MM.1S (cell line): Measurements from ENCODE around the gene EPN1.

Source experiments
- DNase-seq: peaks from one replicate; pipeline ENCODE4 v3.0.0-alpha.2; 2015
- H2AFZ ChIP-seq: fragments of 300-600 bp; sonication (generic); 2 replicates; pipeline ENCODE4 v1.6.0; 2016; ENCODE audit warnings: antibody characterized with exemption, low read length
- H3F3A ChIP-seq: fragments of 300-600 bp; sonication (generic); 2 replicates; pipeline ENCODE4 v1.6.1; 2016; ENCODE audit warnings: mild to moderate bottlenecking, antibody characterized with exemption, low read length, moderate library complexity, mixed read lengths; ENCODE audit not compliant: insufficient read depth
- H3K27ac ChIP-seq: fragments of 300-600 bp; sonication (generic); 2 replicates; pipeline ENCODE4 v1.5.1; 2016; ENCODE audit warnings: mild to moderate bottlenecking, low read length
- H3K27me3 ChIP-seq: fragments of 300-600 bp; sonication (generic); replicated peaks from 2 replicates; pipeline ENCODE4 v1.6.0; 2016; ENCODE audit warnings: low read length; ENCODE audit not compliant: insufficient read depth
- H3K36me3 ChIP-seq: fragments of 300-600 bp; sonication (generic); replicated peaks from 2 replicates; pipeline ENCODE4 v1.6.1; 2016; ENCODE audit warnings: mild to moderate bottlenecking, low read length, mixed read lengths; ENCODE audit not compliant: insufficient read depth
- H3K4me1 ChIP-seq: fragments of 300-600 bp; sonication (generic); 2 replicates; pipeline ENCODE4 v1.6.1; 2016; ENCODE audit warnings: low read length, mixed read lengths
- H3K4me2 ChIP-seq: fragments of 300-600 bp; sonication (generic); 2 replicates; pipeline ENCODE4 v1.6.0; 2016; ENCODE audit warnings: low read depth, low read length
- H3K4me3 ChIP-seq: fragments of 300-600 bp; sonication (generic); 2 replicates; pipeline ENCODE4 v1.5.1; 2016; ENCODE audit warnings: low read length, mixed read lengths
- H3K79me2 ChIP-seq: fragments of 300-600 bp; sonication (generic); 2 replicates; pipeline ENCODE4 v1.6.1; 2016; ENCODE audit warnings: mixed run types, low read length, mixed read lengths
- H3K9ac ChIP-seq: fragments of 300-600 bp; sonication (generic); 2 replicates; pipeline ENCODE4 v1.6.1; 2016; ENCODE audit warnings: low read length, mixed read lengths
- H3K9me2 ChIP-seq: fragments of 300-600 bp; sonication (generic); replicated peaks from 2 replicates; pipeline ENCODE4 v1.6.1; 2016; ENCODE audit warnings: mild to moderate bottlenecking, low read length, mixed read lengths; ENCODE audit not compliant: insufficient read depth
- H3K9me3 ChIP-seq: fragments of 300-600 bp; sonication (generic); replicated peaks from 2 replicates; pipeline ENCODE4 v1.6.1; 2016; ENCODE audit warnings: mild to moderate bottlenecking, low read length, mixed read lengths; ENCODE audit not compliant: insufficient read depth
- H4K20me1 ChIP-seq: fragments of 300-600 bp; sonication (generic); 2 replicates; pipeline ENCODE4 v1.6.1; 2016; ENCODE audit warnings: mild to moderate bottlenecking, low read length, moderate library complexity, mixed read lengths; ENCODE audit not compliant: insufficient read depth
- EZH2 ChIP-seq: fragments of 300-600 bp; sonication (generic); optimal IDR thresholded peaks from 2 replicates; pipeline ENCODE3; 2017; ENCODE audit warnings: low read depth, mild to moderate bottlenecking, antibody characterized with exemption, low read length, mixed read lengths
- EZH2phosphoT487 ChIP-seq: fragments of 300-600 bp; sonication (generic); IDR thresholded peaks from 2 replicates; pipeline ENCODE4 v1.6.1; 2018; ENCODE audit warnings: antibody characterized with exemption, low read length
- TF ChIP-seq, protein P1 (sequence below): fragments of 300-600 bp; sonication (generic); IDR thresholded peaks from 2 replicates; pipeline ENCODE4 v1.5.1; 2016; ENCODE audit warnings: antibody characterized with exemption, low read length, mixed read lengths

Gene EPN1

DNA sequence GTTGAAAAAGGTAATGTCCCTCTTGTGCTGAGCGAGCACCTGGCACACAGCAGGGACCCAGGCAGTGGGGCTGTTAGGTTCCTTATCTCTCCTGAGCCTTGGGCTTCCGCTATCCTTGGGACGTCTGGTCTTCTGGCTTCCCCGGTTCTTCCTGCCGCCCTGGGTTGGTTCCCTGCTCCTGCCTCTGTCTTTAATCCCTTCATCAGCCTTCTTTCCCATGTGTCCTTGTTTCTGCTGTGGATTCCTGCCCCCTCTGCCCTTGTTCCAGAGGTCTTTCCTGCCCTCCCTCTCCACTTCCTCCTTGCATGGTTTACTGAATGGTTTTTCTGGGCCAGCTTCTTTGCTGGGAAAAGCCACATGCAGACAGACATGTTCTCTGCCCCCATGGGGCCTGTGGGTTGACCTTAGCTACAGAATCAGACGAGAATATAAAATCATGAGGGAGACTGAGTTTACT, 2.6 kb downstream of the EPN1 start:
- DNase-seq = no peak
- no peak for TF ChIP-seq EZH2
- no peak for TF ChIP-seq EZH2phosphoT487
- TF ChIP-seq, protein P1, sequence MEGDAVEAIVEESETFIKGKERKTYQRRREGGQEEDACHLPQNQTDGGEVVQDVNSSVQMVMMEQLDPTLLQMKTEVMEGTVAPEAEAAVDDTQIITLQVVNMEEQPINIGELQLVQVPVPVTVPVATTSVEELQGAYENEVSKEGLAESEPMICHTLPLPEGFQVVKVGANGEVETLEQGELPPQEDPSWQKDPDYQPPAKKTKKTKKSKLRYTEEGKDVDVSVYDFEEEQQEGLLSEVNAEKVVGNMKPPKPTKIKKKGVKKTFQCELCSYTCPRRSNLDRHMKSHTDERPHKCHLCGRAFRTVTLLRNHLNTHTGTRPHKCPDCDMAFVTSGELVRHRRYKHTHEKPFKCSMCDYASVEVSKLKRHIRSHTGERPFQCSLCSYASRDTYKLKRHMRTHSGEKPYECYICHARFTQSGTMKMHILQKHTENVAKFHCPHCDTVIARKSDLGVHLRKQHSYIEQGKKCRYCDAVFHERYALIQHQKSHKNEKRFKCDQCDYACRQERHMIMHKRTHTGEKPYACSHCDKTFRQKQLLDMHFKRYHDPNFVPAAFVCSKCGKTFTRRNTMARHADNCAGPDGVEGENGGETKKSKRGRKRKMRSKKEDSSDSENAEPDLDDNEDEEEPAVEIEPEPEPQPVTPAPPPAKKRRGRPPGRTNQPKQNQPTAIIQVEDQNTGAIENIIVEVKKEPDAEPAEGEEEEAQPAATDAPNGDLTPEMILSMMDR = no peak
- Histone ChIP-seq H2AFZ (no peak overlapping the region), H3K9ac (peak overlapping the region; percentile 85; the same call in 1 of the 2 replicates), H3K36me3 (0 out of 2 replicates have a peak, but pooled peaks cover 6% of the 10 kb centered on the region), H3K4me3 (peak overlapping the region; percentile 75), H3K27me3 (no peaks in the 10 kb centered on the region), H3K79me2 (peaks cover 84% of the 10 kb centered on the region), H3K9me2 (no peaks in the 10 kb centered on the region), H3F3A (peaks cover 35% of the 10 kb centered on the region), H3K4me1 (peaks cover 27% of the 10 kb centered on the region), H4K20me1 (no peaks in the 10 kb centered on the region), H3K27ac (peak overlapping the region; percentile 87), H3K4me2 (peak overlapping the region; percentile 55), H3K9me3 (no peaks in the 10 kb centered on the region)

- H2AFZ ChIP-seq = no peak overlapping the region
- TF ChIP-seq EZH2phosphoT487 (no peak), EZH2 (no peak)
- TF ChIP-seq, protein P1 = peak; percentile 47
- no peaks in the 10 kb centered on the region for H3K9me2 ChIP-seq
- no peaks in the 10 kb centered on the region for H3K27me3 ChIP-seq
- H3K9ac ChIP-seq = peak overlapping the region; percentile 85; the same call in 1 of the 2 replicates
- no peaks in the 10 kb centered on the region for H4K20me1 ChIP-seq
- H3K4me1 ChIP-seq = peaks cover 27% of the 10 kb centered on the region
- peak; percentile 88 for DNase-seq
- H3K36me3 ChIP-seq = 0 out of 2 replicates have a peak, but pooled peaks cover 6% of the 10 kb centered on the region
- H3K4me2 ChIP-seq = peak overlapping the region; percentile 55
- H3K9me3 ChIP-seq = no peaks in the 10 kb centered on the region
- peaks cover 79% of the 10 kb centered on the region for H3K79me2 ChIP-seq
- H3K4me3 ChIP-seq = peak overlapping the region; percentile 75; the same call in 1 of the 2 replicates
- peaks cover 32% of the 10 kb centered on the region for H3F3A ChIP-seq
- peak overlapping the region; percentile 87 for H3K27ac ChIP-seq
These were observed 3.2 kb downstream of the EPN1 start for GRCh38 chr19:55678121-55678671.

GRCh38 chr19:55679343-55680257, 4.6 kb downstream of the EPN1 start:
- H2AFZ ChIP-seq = no peak overlapping the region
- DNase-seq = no peak
- no peaks in the 10 kb centered on the region for H3K9me2 ChIP-seq
- no peak overlapping the region for H3K4me3 ChIP-seq
- 0 out of 2 replicates have a peak, but pooled peaks cover 6% of the 10 kb centered on the region for H3K36me3 ChIP-seq
- no peak overlapping the region for H3K27ac ChIP-seq
- no peak overlapping the region for H3K4me2 ChIP-seq
- H3F3A ChIP-seq = peaks cover 21% of the 10 kb centered on the region; the same call in 1 of the 2 replicates
- peaks cover 27% of the 10 kb centered on the region for H3K4me1 ChIP-seq
- H3K9ac ChIP-seq = no peak overlapping the region
- no peaks in the 10 kb centered on the region for H3K9me3 ChIP-seq
- H4K20me1 ChIP-seq = no peaks in the 10 kb centered on the region
- no peaks in the 10 kb centered on the region for H3K27me3 ChIP-seq
- TF ChIP-seq EZH2 (no peak), EZH2phosphoT487 (no peak)
- TF ChIP-seq, protein P1 = no peak
- H3K79me2 ChIP-seq = peaks cover 86% of the 10 kb centered on the region
